Measurements from ENCODE around the gene PADI2.

PADI2 gene

GRCh38 chr1:17119076-17119772, at the start of gene PADI2:
PADI2 (minus strand) TSS chr1:17119451; CDS start chr1:17119371, 80 bp downstream.
- DNase-seq, result peak; percentile 47

- DNase-seq, result no peak
These were observed 49.0 kb upstream of the PADI2 start for GRCh38 chr1:17168091-17168876.

GRCh38 chr1:17167786-17168090, 48.5 kb upstream of the PADI2 start:
- DNase-seq, result no peak

- no peak for DNase-seq
These were observed 48.0 kb upstream of the PADI2 start for GRCh38 chr1:17167041-17167785.

- no peak for DNase-seq
These were observed 46.6 kb upstream of the PADI2 start for GRCh38 chr1:17165823-17166222.

- DNase-seq, result no peak
These were observed 44.8 kb upstream of the PADI2 start for GRCh38 chr1:17163789-17164666.

GRCh38 chr1:17163371-17163770, 44.1 kb upstream of the PADI2 start:
- no peak for DNase-seq

GRCh38 chr1:17162941-17163340, 43.7 kb upstream of the PADI2 start:
- no peak for DNase-seq

- no peak for DNase-seq
These were observed 42.9 kb upstream of the PADI2 start for GRCh38 chr1:17161926-17162800.

- no peak for DNase-seq
These were observed 42.0 kb upstream of the PADI2 start for GRCh38 chr1:17161137-17161740.

- DNase-seq, result no peak
These were observed 39.7 kb upstream of the PADI2 start for GRCh38 chr1:17158961-17159360.

GRCh38 chr1:17156108-17156507, 36.9 kb upstream of the PADI2 start:
- DNase-seq, result no peak

GRCh38 chr1:17155257-17155920, 36.1 kb upstream of the PADI2 start:
- no peak for DNase-seq

- DNase-seq, result no peak
These were observed 30.5 kb upstream of the PADI2 start for GRCh38 chr1:17149771-17150170.

GRCh38 chr1:17148950-17149608, 29.8 kb upstream of the PADI2 start:
- DNase-seq, result no peak

GRCh38 chr1:17145648-17146047, 26.4 kb upstream of the PADI2 start:
- DNase-seq, result no peak

GRCh38 chr1:17143760-17144159, 24.5 kb upstream of the PADI2 start:
- DNase-seq, result no peak

GRCh38 chr1:17141441-17142197, 22.4 kb upstream of the PADI2 start:
- no peak for DNase-seq

- no peak for DNase-seq
These were observed 21.0 kb upstream of the PADI2 start for GRCh38 chr1:17140279-17140678.
